Thyroid gland (tissue), 4 donors: ENCODE measurements around the gene P4HTM.

Experiments used
- CTCF ChIP-seq, 6 experiments: fragments of 200-600 bp in 3 of 6; fragments of 450-650 bp in 3 of 6; sonication (generic) in 3 of 6; IDR thresholded peaks; one replicate each; pipeline ENCODE4 v1.5.1; 2016 to 2019; ENCODE audit warnings: antibody characterized with exemption in 6 of 6, mild to moderate bottlenecking in 2 of 6, inconsistent platforms in 1 of 6, moderate library complexity in 1 of 6
- POLR2A ChIP-seq, 2 donors: fragments of 450-650 bp; IDR thresholded peaks; one replicate each; pipeline ENCODE4 v1.6.1; 2017; ENCODE audit warnings: antibody characterized with exemption in 2 of 2, mild to moderate bottlenecking in 2 of 2, moderate library complexity in 1 of 2

- TF ChIP-seq CTCF (IDR thresholded peaks at IDR 0.05) (no peak), POLR2A (IDR thresholded peaks at IDR 0.05) (no peak)
Observed at GRCh38 chr3:48997714-48998637, 7.9 kb downstream of the P4HTM start.
